WERI-Rb-1 (cell line): ENCODE measurements around the gene ZBTB48.

Experiments used
- DNase-seq: peaks from one replicate; pipeline ENCODE4 v3.0.0-alpha.2; 2020
- H3K27ac ChIP-seq: fragments of 250-450 bp; sonication (Bioruptor Pico); 2 replicates; pipeline ENCODE4 v1.5.1; 2020; ENCODE audit warnings: mild to moderate bottlenecking, moderate library complexity
- H3K27me3 ChIP-seq: fragments of 250-450 bp; sonication (Bioruptor Pico); 2 replicates; pipeline ENCODE4 v1.5.1; 2021; ENCODE audit warnings: mild to moderate bottlenecking, low read depth, moderate library complexity; ENCODE audit not compliant: insufficient read depth, severe bottlenecking
- H3K36me3 ChIP-seq: fragments of 250-450 bp; sonication (Bioruptor Pico); 2 replicates; pipeline ENCODE4 v1.5.1; 2020; ENCODE audit warnings: mild to moderate bottlenecking, moderate library complexity
- H3K4me3 ChIP-seq: 2 replicates; pipeline ENCODE4 v1.5.1; 2011; ENCODE audit warnings: low read depth, mild to moderate bottlenecking, control low read depth, low read length
- H3K9me3 ChIP-seq: fragments of 250-450 bp; sonication (Bioruptor Pico); 2 replicates; pipeline ENCODE4 v1.5.1; 2021; ENCODE audit warnings: mild to moderate bottlenecking, moderate library complexity; ENCODE audit not compliant: severe bottlenecking
- CTCF ChIP-seq: IDR thresholded peaks from 2 replicates; pipeline ENCODE4 v1.5.1; 2011; ENCODE audit warnings: low read depth, mild to moderate bottlenecking, control low read depth, inconsistent platforms, low read length

ZBTB48 gene

DNA sequence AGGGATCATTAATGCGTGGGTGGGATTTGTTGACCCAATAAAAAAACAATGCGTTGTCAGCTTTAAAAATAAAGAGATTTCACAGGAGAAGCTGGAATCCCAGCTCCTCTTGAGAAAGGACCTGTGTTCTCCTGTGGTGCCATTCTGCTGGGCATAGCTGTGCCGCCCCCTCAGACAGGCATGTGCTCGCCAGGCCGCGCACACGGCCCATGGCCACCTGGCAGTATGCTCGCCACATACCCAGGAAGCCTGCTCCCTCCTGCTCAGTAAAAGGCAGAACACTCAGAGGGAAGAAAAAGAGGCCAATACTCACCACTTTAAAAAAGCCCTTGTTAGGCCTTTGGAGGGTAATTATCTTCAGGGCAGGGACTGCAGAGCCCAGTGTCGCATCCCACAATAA lies 58.0 kb downstream of the ZBTB48 start:
- no peaks in the 10 kb centered on the region for H3K9me3 ChIP-seq
- no peak overlapping the region for H3K27ac ChIP-seq
- H3K4me3 ChIP-seq, result no peak overlapping the region
- no peak for TF ChIP-seq CTCF
- H3K27me3 ChIP-seq, result no peaks in the 10 kb centered on the region
- no peak for DNase-seq
- peaks cover 90% of the 10 kb centered on the region for H3K36me3 ChIP-seq

GRCh38 chr1:6638226-6638625 lies 58.4 kb downstream of the ZBTB48 start:
- Histone ChIP-seq H3K4me3 (no peak overlapping the region), H3K9me3 (no peaks in the 10 kb centered on the region), H3K36me3 (peaks cover 88% of the 10 kb centered on the region), H3K27ac (no peak overlapping the region), H3K27me3 (no peaks in the 10 kb centered on the region)
- no peak for TF ChIP-seq CTCF
- DNase-seq, result no peak
